Right lobe of liver (tissue), 4 donors: ENCODE measurements around the gene CORO1A.

Source experiments
- POLR2A ChIP-seq: fragments of 450-650 bp; IDR thresholded peaks from one replicate; pipeline ENCODE4 v1.6.1; 2017; ENCODE audit warnings: antibody characterized with exemption, mild to moderate bottlenecking
- TF ChIP-seq, protein P1 (sequence below), 4 donors: fragments of 200-600 bp in 3 of 4; fragments of 450-650 bp in 1 of 4; IDR thresholded peaks; one replicate each; pipeline versions ENCODE4 v1.5.1 to v1.8.0; 2016 to 2022; ENCODE audit warnings: antibody characterized with exemption in 4 of 4, mild to moderate bottlenecking in 2 of 4
- donor health status: DM: no; HTN: no; CAD: no.
- donor health status: DM: no; HTN: no; CAD: no.
- donor health status: DM: no; HTN: yes; CAD: no.

DNA sequence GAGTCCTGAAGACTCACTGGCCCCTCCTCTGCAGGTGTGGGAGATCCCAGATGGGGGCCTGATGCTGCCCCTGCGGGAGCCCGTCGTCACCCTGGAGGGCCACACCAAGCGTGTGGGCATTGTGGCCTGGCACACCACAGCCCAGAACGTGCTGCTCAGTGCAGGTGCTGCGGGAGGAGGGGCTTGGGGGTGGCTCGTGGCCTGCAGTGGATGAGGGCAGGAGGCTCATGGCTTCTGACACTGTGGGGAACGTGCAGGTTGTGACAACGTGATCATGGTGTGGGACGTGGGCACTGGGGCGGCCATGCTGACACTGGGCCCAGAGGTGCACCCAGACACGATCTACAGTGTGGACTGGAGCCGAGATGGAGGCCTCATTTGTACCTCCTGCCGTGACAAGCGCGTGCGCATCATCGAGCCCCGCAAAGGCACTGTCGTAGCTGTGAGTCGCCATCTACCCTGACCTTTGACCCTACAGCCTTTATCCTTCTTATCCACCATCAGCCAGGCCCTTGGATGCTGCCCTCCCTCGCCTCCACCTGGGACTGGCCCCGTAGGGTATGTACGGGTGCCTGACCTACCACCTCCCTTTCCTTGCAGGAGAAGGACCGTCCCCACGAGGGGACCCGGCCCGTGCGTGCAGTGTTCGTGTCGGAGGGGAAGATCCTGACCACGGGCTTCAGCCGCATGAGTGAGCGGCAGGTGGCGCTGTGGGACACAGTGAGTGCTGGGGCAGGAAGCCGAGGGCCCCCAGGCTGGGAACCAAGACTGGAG, 3.6 kb downstream of the CORO1A start:
- TF ChIP-seq, protein P1, sequence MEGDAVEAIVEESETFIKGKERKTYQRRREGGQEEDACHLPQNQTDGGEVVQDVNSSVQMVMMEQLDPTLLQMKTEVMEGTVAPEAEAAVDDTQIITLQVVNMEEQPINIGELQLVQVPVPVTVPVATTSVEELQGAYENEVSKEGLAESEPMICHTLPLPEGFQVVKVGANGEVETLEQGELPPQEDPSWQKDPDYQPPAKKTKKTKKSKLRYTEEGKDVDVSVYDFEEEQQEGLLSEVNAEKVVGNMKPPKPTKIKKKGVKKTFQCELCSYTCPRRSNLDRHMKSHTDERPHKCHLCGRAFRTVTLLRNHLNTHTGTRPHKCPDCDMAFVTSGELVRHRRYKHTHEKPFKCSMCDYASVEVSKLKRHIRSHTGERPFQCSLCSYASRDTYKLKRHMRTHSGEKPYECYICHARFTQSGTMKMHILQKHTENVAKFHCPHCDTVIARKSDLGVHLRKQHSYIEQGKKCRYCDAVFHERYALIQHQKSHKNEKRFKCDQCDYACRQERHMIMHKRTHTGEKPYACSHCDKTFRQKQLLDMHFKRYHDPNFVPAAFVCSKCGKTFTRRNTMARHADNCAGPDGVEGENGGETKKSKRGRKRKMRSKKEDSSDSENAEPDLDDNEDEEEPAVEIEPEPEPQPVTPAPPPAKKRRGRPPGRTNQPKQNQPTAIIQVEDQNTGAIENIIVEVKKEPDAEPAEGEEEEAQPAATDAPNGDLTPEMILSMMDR (IDR thresholded peaks at IDR 0.05), result peak; percentile 43 to 77 (median 56)
- TF ChIP-seq POLR2A, result no peak
